ENCODE results near the gene DNAAF2. TPM values are rescaled to one million over a fixed set of nuclear protein-coding genes. Genes with fewer than 3 reads are reported as not detected.
A peak's percentile ranks its signal among the peaks of the same experiment; 100 is the strongest.

DNAAF2 gene
- 16.7 and 19.8 TPM in 2 replicates for total RNA-seq
- 17.6 and 20.6 TPM in 2 replicates for polyA plus RNA-seq

GRCh38 chr14:49634547-49635334, at the start of gene DNAAF2:
TSS of gene DNAAF2 (minus strand) at chr14:49635244. CDS start at chr14:49635149, 95 bp downstream.
- Histone ChIP-seq H3K9me3 (ENCODE audit: low read depth) (no peaks in the 10 kb centered on the region), H3K27me3 (no peaks in the 10 kb centered on the region), H3K4me1 (ENCODE audit: insufficient read depth) (peaks cover 11% of the 10 kb centered on the region), H3K36me3 (replicated peaks; ENCODE audit: insufficient read depth, low read depth) (no peaks in the 10 kb centered on the region), H3K4me3 (peak within 1 kb of the TSS; percentile 87), H3K79me2 (peaks cover 76% of the 10 kb centered on the region), H3K27ac (peak within 1 kb of the TSS; percentile 93), H4K20me1 (ENCODE audit: insufficient read depth, poor library complexity, severe bottlenecking) (peaks cover 11% of the 10 kb centered on the region), H2AFZ (peak within 1 kb of the TSS; percentile 72), H3K9me2 (replicated peaks; ENCODE audit: insufficient read depth) (no peaks in the 10 kb centered on the region), H3K4me2 (peak within 1 kb of the TSS; percentile 97)
- peak; percentile 83 for DNase-seq (ENCODE audit: low spot score)
- TF ChIP-seq EZH2phosphoT487 (IDR thresholded peaks at IDR 0.05; ENCODE audit: low read depth, severe bottlenecking, unreplicated experiment) (no peak), EZH2 (IDR thresholded peaks at IDR 0.05; ENCODE audit: borderline replicate concordance) (no peak), CTCF (IDR thresholded peaks at IDR 0.05; ENCODE audit: poor library complexity) (no peak)
- WGBS (ENCODE audit: low lambda C conversion rate, missing lambda C conversion rate), result 2% methylated on average over 78 of the region's 80 CpGs

- H3K9me2 ChIP-seq (replicated peaks; ENCODE audit: insufficient read depth), result no peaks in the 10 kb centered on the region
- H3K27me3 ChIP-seq, result no peaks in the 10 kb centered on the region
- H2AFZ ChIP-seq, result no peak overlapping the region
- H3K79me2 ChIP-seq, result no peaks in the 10 kb centered on the region
- no peaks in the 10 kb centered on the region for H4K20me1 ChIP-seq (ENCODE audit: insufficient read depth, poor library complexity, severe bottlenecking)
- H3K27ac ChIP-seq, result no peak overlapping the region
- no peak overlapping the region for H3K4me2 ChIP-seq
- no peaks in the 10 kb centered on the region for H3K4me1 ChIP-seq (ENCODE audit: insufficient read depth)
- TF ChIP-seq EZH2phosphoT487 (IDR thresholded peaks at IDR 0.05; ENCODE audit: low read depth, severe bottlenecking, unreplicated experiment), result no peak
- no peaks in the 10 kb centered on the region for H3K9me3 ChIP-seq (ENCODE audit: low read depth)
- no peaks in the 10 kb centered on the region for H3K36me3 ChIP-seq (replicated peaks; ENCODE audit: insufficient read depth, low read depth)
- H3K4me3 ChIP-seq, result no peak overlapping the region
- WGBS (ENCODE audit: low lambda C conversion rate, missing lambda C conversion rate), result 81% methylated on average over 2 of the region's 2 CpGs
- DNase-seq (ENCODE audit: low spot score), result no peak
Observed at GRCh38 chr14:49679271-49679670, 44.2 kb upstream of the DNAAF2 start.

GRCh38 chr14:49677643-49678042, 42.6 kb upstream of the DNAAF2 start:
- Histone ChIP-seq H3K79me2 (no peaks in the 10 kb centered on the region), H3K27me3 (no peaks in the 10 kb centered on the region), H4K20me1 (ENCODE audit: insufficient read depth, poor library complexity, severe bottlenecking) (no peaks in the 10 kb centered on the region), H3K36me3 (replicated peaks; ENCODE audit: insufficient read depth, low read depth) (no peaks in the 10 kb centered on the region), H3K9me3 (ENCODE audit: low read depth) (no peaks in the 10 kb centered on the region), H3K27ac (no peak overlapping the region), H3K4me2 (no peak overlapping the region), H2AFZ (no peak overlapping the region), H3K9me2 (replicated peaks; ENCODE audit: insufficient read depth) (no peaks in the 10 kb centered on the region), H3K4me1 (ENCODE audit: insufficient read depth) (no peaks in the 10 kb centered on the region), H3K4me3 (no peak overlapping the region)
- WGBS (ENCODE audit: low lambda C conversion rate, missing lambda C conversion rate), result 97% methylated on average over 4 of the region's 4 CpGs
- TF ChIP-seq EZH2 (IDR thresholded peaks at IDR 0.05; ENCODE audit: borderline replicate concordance) (no peak), CTCF (IDR thresholded peaks at IDR 0.05; ENCODE audit: poor library complexity) (no peak), EZH2phosphoT487 (IDR thresholded peaks at IDR 0.05; ENCODE audit: low read depth, severe bottlenecking, unreplicated experiment) (no peak)
- no peak for DNase-seq (ENCODE audit: low spot score)

- H3K27me3 ChIP-seq, result no peaks in the 10 kb centered on the region
Observed at GRCh38 chr14:49673586-49673985, 38.5 kb upstream of the DNAAF2 start.

More at GRCh38 chr14:49673586-49673985, 38.5 kb upstream of the DNAAF2 start:
- H4K20me1 ChIP-seq (ENCODE audit: insufficient read depth, poor library complexity, severe bottlenecking), result no peaks in the 10 kb centered on the region
- TF ChIP-seq EZH2 (IDR thresholded peaks at IDR 0.05; ENCODE audit: borderline replicate concordance) (no peak), CTCF (IDR thresholded peaks at IDR 0.05; ENCODE audit: poor library complexity) (no peak), EZH2phosphoT487 (IDR thresholded peaks at IDR 0.05; ENCODE audit: low read depth, severe bottlenecking, unreplicated experiment) (no peak)
- H3K79me2 ChIP-seq, result no peaks in the 10 kb centered on the region
- H3K36me3 ChIP-seq (replicated peaks; ENCODE audit: insufficient read depth, low read depth), result no peaks in the 10 kb centered on the region
- H3K4me1 ChIP-seq (ENCODE audit: insufficient read depth), result no peaks in the 10 kb centered on the region
- DNase-seq (ENCODE audit: low spot score), result no peak
- H2AFZ ChIP-seq, result no peak overlapping the region
- H3K4me3 ChIP-seq, result no peak overlapping the region
- H3K9me3 ChIP-seq (ENCODE audit: low read depth), result no peaks in the 10 kb centered on the region
- H3K4me2 ChIP-seq, result no peak overlapping the region
- 68% methylated on average over 2 of the region's 2 CpGs for WGBS (ENCODE audit: low lambda C conversion rate, missing lambda C conversion rate)
- no peaks in the 10 kb centered on the region for H3K9me2 ChIP-seq (replicated peaks; ENCODE audit: insufficient read depth)
- no peak overlapping the region for H3K27ac ChIP-seq

Data from hepatocyte (in vitro differentiated cells).